ENCODE measurements around the gene ASPSCR1.

ASPSCR1 gene

DNA sequence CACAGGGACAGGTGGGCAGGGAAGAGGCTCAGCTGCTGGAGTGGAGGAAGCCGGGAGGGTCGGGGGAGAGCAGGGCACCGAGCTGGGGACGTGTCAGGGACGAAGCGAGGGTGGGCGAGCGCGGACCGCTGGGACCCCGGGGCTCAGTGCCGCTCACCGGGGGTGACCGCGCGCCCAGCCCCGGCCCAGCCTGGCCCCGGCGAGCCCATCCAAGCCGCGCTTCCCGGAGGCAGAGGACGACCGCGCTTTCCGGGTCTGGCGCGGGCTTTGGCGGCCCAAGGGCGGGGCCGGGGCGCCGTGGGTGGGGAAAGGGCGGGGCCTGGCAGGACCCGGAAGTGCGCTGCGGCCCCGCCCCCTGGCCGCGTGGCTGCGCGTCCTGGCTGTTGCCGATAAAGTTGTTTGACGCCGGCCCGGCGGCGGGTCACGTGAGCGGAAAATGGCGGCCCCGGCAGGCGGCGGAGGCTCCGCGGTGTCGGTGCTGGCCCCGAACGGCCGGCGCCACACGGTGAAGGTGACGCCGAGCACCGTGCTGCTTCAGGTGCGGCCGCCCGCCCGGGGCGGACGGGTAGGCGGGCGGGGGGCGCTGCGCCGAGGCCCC, at the start of gene ASPSCR1:
Gene ASPSCR1, plus strand, starts transcription at position 419 of the 598 bp plus-strand sequence. Its CDS starts 18 bp downstream, at position 437.
- peak; percentile 95 for DNase-seq

DNA sequence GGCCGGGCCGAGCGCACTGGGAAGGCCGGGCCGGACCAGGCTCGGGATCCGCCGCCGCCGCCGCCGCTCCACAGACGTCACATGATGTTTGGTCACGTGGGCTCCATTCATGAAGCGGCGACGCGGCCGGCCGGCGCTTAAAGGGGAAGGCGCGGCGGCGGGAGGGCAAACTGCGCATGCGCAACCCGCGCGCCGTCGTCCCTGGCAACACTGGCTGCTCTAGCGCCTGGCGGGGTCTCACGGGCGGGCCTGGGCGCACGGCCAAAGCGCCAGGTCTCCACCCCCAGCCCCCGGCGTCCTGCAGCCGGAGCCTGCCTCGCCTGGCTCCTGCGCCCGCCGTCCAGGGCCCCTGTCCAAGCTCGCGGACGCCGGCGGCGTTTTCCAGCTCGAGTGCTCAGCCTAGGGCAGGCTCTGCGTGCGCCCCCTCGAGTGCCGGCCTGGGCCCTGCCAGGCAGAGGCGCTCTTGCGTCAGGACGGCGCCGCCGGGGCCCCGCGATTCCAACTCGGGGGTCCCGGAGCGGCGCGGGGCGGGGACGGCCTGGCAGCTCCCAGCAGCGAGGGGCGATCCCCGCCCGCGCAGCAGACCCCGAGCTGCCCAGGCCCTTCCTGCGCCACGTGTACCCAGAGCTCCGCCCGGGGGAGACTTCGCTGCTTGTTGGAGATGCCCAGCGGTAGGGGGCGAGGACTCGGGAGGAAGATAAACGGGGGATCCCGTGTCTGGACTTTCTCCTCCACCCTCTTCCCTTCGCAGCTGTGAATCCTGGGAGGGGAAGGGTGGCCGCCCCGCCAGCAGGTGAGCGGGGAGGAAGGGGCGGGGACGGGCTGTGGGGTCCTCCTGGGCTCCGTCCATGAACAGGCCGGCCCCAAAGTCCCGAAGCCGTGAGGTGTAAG, 49.5 kb upstream of the ASPSCR1 start, which contains the start of gene MAFG:
Gene MAFG, minus strand, starts transcription at position 83 of the 891 bp plus-strand sequence. CDS start 4,550 bp downstream, outside the sequence.
- peak; percentile 96 for DNase-seq

- peak; percentile 70 for DNase-seq
Observed at GRCh38 chr17:81928544-81929252, 48.7 kb upstream of the ASPSCR1 start.

GRCh38 chr17:81929253-81930141, 47.9 kb upstream of the ASPSCR1 start:
- no peak for DNase-seq

DNA sequence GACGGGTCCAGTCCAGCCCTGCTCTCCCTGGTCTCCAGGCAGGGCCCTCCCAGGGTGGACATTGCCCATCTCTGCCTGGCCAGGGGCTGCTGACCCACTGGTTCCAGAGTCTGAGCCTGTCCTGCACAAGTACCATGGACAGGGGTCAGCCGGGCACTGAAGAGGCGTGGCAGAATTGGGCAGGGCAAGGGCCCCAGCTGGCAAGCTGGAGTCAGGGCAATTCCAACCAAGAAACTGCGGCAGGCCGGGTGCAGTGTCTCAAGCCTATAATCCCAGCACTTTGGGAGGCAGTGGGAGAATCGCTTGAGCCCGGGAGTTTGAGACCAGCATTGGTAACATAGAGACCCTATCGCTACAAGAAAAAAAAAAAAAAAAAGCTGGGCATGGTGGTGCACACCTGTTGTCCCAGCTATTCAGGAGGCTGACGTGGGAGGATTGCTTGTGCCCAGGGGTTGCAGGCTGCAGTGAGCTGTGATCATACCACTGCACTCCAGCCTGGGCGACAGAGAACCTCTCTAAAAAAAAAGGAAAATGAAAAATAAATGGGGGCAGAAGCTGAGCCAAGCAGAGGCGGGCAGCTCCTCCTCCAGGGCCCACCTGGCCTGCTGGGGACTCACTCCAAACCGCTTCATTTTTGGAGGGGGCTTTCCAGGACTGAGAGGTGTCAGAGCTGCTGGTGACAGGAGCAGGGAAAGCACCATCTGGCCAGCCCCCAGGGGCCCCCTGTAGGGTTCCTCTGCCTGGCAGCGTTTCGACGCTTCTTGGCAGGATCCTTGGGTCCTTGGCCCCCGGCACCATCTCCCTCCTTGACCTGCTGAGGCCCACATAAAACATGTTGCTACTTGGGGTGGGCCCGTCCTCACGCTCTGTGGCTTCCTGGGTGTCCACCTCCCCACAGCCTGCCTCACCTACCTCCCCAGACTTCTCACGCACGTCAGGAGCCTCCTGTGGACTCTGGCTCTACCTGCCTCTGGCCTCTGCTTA, 47.0 kb upstream of the ASPSCR1 start:
- no peak for DNase-seq

DNA sequence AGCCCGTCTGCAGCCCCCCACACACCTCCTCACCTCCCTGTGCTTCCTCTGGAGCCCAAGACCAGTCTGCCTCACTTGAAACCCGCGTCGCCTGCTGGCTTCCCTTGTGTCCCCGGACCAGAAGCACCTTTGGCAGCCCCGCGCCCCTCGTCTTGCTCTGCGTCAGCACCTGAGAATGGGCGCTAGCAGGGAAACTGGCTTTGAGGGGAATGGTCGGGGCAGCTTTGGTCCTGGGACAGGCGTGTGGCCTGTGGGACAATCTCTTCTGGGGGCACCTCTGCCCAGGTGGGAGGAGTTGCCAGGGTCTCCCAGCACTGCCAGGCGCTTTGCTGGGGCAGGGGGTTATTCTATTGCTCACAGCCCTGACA, 46.3 kb upstream of the ASPSCR1 start:
- no peak for DNase-seq

- DNase-seq: no peak
Observed at GRCh38 chr17:81931557-81932332, 45.7 kb upstream of the ASPSCR1 start.

GRCh38 chr17:81932333-81932983, 45.0 kb upstream of the ASPSCR1 start:
- DNase-seq: no peak

DNA sequence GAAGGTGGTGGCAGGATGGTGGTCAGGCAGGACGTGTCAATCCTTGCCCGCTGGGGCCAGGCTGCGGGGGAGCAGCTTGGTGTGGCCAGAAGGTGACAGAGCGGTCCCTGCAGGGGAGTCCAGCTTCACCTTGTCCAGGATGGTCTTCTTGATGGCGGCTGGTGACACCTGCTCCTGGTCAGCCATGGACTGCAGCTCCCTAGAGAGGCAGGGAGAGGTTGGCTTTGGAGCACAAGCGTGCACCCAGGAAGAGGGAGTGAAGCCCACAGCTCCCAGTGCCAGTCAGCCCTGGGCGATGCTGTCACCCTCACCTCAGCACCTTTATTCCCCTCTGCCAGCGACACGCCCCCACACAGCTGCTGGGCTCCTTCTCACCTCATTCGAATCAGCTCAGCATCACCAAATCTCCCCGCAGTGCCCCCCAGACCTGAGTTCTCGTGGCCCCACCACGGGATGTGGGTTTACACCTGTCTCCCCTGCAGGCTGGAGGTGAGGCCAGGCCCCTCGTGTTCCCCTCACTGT, 44.2 kb upstream of the ASPSCR1 start:
- no peak for DNase-seq

- no peak for DNase-seq
Observed at GRCh38 chr17:81934098-81934757, 43.2 kb upstream of the ASPSCR1 start.

GRCh38 chr17:81934850-81935708, 42.4 kb upstream of the ASPSCR1 start:
- no peak for DNase-seq

DNA sequence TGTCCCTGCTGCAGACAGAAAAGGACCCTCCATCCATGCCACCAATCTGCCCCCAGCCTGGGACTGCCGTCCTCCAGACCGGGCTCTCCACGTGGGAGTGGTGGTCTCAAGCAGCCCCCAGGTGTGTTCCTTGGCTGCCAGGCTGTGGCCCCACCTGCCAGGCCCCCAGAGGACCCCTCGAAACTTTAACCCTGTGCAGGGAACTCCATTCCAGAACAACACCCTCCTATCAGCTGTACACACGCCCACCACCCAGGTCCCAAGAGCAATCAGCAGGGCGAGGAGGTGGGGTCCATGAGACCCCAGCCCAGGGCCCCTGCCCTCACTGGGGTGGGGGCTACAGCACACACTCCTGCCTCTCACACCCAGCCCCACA, 41.7 kb upstream of the ASPSCR1 start:
- DNase-seq: no peak

- no peak for DNase-seq
Observed at GRCh38 chr17:81939218-81939617, 38.2 kb upstream of the ASPSCR1 start.

DNA sequence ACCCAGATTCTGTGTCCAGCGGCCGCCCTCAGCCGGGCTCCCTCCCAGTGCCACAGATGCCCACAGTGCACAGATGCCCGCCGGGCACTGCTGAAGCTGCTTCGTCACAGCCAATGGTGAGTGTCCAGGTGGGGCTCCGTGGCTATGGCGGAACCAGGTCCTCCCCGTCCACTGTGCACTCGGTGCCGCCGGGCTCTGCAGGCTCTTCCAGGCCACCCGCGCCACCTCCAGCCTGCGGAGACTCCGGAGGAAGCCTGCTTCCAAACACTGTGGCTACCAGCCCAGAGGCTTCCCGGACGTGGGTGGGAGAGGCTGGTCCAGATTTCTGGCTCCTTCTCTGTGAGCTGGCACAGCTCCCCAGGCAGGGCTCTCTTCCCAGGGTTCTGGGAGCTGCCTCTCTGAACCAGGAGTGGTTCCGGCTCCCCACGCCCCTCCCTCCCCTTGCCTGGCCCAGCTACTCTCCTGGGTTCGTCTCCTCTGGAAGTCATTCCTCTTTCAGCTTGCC, 37.5 kb upstream of the ASPSCR1 start:
- DNase-seq: peak; percentile 55

DNA sequence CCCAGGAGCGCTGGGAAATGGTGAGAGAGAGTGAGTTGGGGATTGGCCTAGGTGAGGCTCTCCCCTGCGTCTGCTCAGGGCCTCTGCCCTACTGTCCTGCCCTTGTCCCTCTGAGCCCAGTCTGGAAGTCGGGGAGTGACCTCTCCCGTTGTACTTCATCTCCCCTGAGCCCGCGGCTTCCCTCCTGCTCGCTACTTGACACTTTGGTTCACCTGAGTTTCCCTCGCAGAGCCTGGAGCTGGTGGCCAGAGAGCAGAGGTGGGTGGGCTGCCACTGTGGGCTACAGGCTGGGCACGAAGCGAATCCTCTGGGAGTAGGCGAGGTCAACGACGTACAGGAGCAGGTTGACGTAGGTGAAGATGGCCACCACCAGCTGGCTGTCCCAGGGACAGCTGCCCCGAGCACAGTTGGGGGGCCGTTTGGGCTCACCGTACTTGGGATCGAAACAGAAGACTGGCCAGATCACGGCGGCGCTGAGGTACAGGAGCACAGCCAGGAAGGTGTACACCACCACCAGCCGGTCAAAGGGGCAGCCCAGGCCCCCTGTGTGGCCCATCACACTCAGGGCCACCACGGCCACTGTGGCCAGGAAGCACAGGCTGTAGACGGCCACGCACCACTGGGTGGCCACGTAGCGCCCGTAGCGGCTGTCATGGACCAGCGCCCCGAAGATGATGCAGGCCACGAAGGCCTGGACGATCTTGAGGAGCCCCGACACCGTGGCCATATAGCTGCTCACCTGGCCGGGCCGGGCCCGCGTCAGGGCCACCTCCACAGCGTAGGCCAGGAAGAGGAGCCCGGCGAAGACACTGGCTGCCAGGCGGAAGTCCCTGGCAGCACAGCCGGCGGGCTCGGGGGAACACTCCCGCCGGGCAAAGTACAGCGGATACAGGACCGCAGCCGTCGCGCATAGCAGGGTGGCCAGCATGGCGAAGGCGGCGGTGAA, 36.6 kb upstream of the ASPSCR1 start:
- DNase-seq: peak; percentile 54

DNA sequence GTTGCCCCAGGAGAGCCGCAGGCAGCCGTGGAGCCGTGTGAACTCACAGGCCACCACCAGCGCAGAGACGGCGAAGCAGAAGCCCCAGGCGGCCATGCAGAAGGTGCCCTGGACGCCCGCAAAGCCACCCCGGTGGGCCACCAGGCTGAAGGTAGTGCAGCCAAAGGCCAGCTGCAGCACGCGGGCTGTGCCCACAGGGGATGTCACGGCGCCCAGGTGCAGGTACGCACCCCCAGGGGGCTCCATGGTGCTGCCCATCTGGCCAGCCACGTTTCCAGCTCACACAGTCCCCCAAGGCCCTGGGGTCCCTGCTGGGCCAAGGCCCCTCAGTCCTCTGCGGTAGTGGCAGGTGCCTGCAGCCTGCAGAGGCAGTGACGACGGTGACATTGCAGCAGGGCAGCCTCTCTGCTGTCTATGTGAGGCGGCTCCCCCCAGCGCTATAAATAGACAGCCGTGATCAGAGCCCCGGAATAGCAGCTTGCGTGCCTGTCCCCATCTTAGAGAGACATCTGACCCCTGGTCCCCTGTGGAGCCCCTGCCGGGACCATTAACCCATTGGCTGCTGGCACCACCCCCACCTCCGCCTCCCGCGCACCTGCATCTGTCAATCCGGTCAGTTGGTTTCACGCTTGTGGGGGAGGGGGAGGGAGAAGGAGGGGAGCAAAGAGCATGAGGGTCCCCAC, 35.8 kb upstream of the ASPSCR1 start:
- peak; percentile 52 for DNase-seq

All from activated CD8-positive, alpha-beta memory T cell treated with anti-CD3 and anti-CD28 coated beads for 24 hours (primary cell).